SK-N-MC (cell line): Measurements from ENCODE around the gene TFDP2.
"Not testable (repeated sequence)": the region's sequence is repeated elsewhere in the genome, so short reads cannot be mapped to it uniquely, and the experiment has no call there.

Experiments
- DNase-seq: peaks from one replicate; pipeline ENCODE4 v3.0.0-alpha.2; 2011; ENCODE audit warnings: low read depth, low spot score
- H3K27ac ChIP-seq: fragments of 200-600 bp; sonication (generic); 2 replicates; pipeline ENCODE4 v1.5.1; 2016; ENCODE audit warnings: mixed run types
- H3K36me3 ChIP-seq: fragments of 200-600 bp; sonication (generic); 2 replicates; pipeline ENCODE4 v1.6.1; 2017; ENCODE audit warnings: antibody characterized with exemption, low read length, mixed read lengths; ENCODE audit not compliant: insufficient read depth
- H3K4me3 ChIP-seq: fragments of 200-600 bp; sonication (generic); 2 replicates; pipeline ENCODE4 v1.5.1; 2016
- H3K9ac ChIP-seq: fragments of 200-600 bp; sonication (generic); 2 replicates; pipeline ENCODE4 v1.8.0; 2017; ENCODE audit warnings: mixed run types, mixed read lengths; ENCODE audit not compliant: insufficient read length
- H3K9me3 ChIP-seq: fragments of 200-600 bp; sonication (generic); 2 replicates; pipeline ENCODE4 v1.6.1; 2017; ENCODE audit warnings: low read depth, mild to moderate bottlenecking, antibody characterized with exemption, low read length, moderate library complexity, mixed read lengths
- EZH2 ChIP-seq: fragments of 200-600 bp; sonication (generic); IDR thresholded peaks from one replicate; pipeline ENCODE4 v1.6.1; 2017; ENCODE audit warnings: antibody characterized with exemption
- FOXP2 ChIP-seq: optimal IDR thresholded peaks from 2 replicates; pipeline ENCODE3; 2011; ENCODE audit warnings: mild to moderate bottlenecking, moderate library complexity; ENCODE audit not compliant: insufficient read depth; ENCODE audit errors: extremely low read length, control extremely low read depth
- POLR2AphosphoS5 ChIP-seq: IDR thresholded peaks from 2 replicates; pipeline ENCODE4 v1.6.1; 2012; ENCODE audit warnings: mild to moderate bottlenecking, low read depth, low read length, borderline replicate concordance

TFDP2 gene

DNA sequence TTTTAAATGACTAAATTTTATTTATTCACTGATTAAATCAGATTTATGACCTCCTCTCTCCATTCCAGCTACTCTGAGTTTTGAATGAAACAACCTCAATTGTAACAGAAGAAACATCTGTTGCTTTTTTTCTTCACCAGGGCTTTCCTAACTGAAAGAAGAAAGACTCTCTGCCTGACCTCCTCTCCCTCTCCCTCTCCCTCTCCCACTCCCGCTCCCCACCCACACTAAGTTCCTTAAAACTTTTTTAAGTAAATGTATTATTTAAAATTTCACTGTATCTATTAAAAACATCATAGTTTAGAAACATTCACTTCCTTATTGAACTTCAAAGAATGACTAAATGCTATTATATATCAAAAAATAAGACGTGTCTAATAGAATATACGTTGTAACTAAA is 122.0 kb downstream of the TFDP2 start:
- H3K4me3 ChIP-seq: peak overlapping the region; percentile 91

DNA sequence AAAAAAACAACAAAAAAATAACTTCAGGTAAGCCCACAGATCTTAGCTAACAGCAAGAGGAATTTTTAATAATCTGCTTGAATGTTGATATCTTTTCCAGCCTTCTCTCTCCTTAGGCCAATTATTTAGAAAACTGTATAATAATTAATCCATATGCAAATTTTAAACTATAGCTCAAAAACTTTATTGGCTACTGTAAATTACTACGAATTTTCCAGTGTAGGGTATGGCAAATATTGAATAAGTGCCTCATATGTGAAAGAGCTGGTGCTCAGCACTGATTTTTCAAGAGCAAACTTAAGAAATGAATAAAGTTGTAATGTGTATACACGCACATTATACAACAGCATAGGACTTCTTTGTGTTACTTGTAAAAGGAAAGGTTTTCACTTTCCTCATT is 123.0 kb downstream of the TFDP2 start:
- H3K9ac ChIP-seq: peak overlapping the region; percentile 84
- H3K36me3 ChIP-seq: peaks cover 13% of the 10 kb centered on the region
- peak overlapping the region; percentile 52 for H3K27ac ChIP-seq
- H3K4me3 ChIP-seq: peak overlapping the region; percentile 91
- no peaks in the 10 kb centered on the region for H3K9me3 ChIP-seq
- TF ChIP-seq POLR2AphosphoS5: no peak
- TF ChIP-seq EZH2: no peak
- TF ChIP-seq FOXP2: no peak
- no peak for DNase-seq

More for the DNA sequence above, 122.0 kb downstream of the TFDP2 start:
- Histone ChIP-seq H3K36me3 (peaks cover 13% of the 10 kb centered on the region), H3K9ac (peak overlapping the region; percentile 84), H3K27ac (peak overlapping the region; percentile 52), H3K9me3 (no peaks in the 10 kb centered on the region)
- no peak for DNase-seq
- TF ChIP-seq EZH2: no peak

DNA sequence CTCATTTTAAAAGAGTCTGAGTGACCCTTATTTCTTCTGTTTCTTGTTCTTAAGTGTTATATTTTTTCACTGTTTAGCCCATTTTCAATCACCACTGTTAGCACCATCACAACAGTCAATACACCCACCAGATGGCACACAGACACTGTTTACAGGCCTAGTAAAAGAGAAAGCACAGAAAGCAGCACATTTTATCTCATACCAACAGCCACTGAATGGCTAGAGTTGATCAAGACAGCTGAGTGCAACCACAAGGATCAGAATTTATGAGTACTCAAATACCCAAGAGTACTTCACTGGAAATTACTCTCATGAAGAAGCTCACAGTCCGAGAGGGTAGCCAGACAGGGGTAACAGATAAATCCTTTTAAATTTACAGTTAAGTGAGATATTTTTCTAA is 127.0 kb downstream of the TFDP2 start:
- H3K4me3 ChIP-seq: no peak overlapping the region
- no peak for DNase-seq
- no peaks in the 10 kb centered on the region for H3K9me3 ChIP-seq
- peaks cover 18% of the 10 kb centered on the region for H3K36me3 ChIP-seq
- no peak overlapping the region for H3K9ac ChIP-seq
- no peak overlapping the region for H3K27ac ChIP-seq
- TF ChIP-seq POLR2AphosphoS5: no peak
- no peak for TF ChIP-seq EZH2
- no peak for TF ChIP-seq FOXP2

DNA sequence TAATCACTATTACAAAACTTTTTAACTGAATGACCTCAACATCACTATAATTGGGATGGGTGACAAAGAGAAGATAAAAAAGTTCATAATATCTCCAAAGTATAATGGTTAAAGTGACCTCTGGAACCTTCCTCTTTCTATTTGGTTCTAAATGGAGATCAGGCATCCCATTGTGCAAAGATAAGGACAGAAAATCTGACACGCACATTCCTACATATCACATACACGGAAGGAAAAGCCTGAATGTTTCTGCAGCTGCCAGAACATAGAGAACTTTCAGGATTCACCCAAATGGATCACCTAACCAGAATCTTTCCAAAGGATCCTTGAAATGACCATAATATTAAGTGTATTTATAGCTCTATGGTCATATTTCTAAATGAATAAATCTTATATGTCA is 128.2 kb downstream of the TFDP2 start:
- TF ChIP-seq POLR2AphosphoS5 (no peak), EZH2 (no peak), FOXP2 (no peak)
- no peaks in the 10 kb centered on the region for H3K9me3 ChIP-seq
- no peak for DNase-seq
- H3K27ac ChIP-seq: no peak overlapping the region
- no peak overlapping the region for H3K9ac ChIP-seq
- H3K36me3 ChIP-seq: peaks cover 18% of the 10 kb centered on the region
- H3K4me3 ChIP-seq: no peak overlapping the region

DNA sequence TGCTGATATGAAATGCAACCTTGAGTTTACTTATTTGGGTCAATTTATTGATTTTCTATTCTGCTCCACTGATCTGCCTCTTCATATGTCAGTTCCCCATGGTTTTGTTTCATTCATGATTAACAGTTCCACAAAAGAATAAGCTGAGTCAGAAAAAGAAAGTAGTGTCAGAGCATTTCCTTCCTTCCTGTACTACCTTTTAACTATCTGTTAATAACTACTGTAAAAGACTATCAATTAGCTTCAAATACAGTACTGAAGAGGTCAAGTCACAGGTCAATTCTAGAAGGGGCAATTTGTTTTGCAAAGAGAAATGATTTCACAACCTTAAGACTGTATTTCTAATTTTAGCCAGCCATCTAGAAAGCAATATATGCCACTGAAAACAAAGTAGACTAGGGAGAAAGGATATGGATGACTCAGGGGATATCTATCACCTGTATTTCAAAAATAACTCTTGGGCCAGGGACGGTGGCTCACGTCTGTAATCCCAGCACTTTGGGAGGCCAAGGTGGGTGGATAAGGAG is 129.5 kb downstream of the TFDP2 start:
- TF ChIP-seq FOXP2 (no peak), EZH2 (no peak), POLR2AphosphoS5 (no peak)
- Histone ChIP-seq H3K27ac (0 out of 2 replicates have a peak overlapping the region, but pooled peaks have one; percentile 10), H3K36me3 (peaks cover 14% of the 10 kb centered on the region), H3K9me3 (no peaks in the 10 kb centered on the region), H3K9ac (no peak overlapping the region), H3K4me3 (no peak overlapping the region)
- DNase-seq: no peak

DNA sequence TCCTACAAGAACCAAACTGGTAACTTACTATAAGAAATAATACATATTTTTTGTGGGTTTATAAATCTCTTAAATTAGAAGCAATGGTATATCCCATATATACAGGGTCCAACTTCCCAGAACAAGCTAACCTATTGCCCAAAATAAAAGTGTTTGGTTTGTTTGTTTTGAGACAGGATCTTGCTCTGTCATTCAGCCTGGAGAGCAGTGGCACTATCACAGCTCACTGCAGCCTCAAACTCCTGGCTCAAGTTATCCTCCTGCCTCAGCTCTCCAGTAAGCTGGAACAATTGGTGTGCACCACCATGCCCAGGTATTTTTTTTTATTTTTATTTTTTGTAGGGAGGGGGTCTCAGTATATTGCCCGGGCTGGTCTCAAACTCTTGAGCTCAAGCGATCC is 135.4 kb downstream of the TFDP2 start:
- Histone ChIP-seq H3K9me3 (no peaks in the 10 kb centered on the region), H3K27ac (peak overlapping the region; percentile 81), H3K4me3 (no peak overlapping the region), H3K9ac (no peak overlapping the region), H3K36me3 (peaks cover 3% of the 10 kb centered on the region; the same call in 1 of the 2 replicates)
- DNase-seq: no peak
- TF ChIP-seq POLR2AphosphoS5: no peak
- TF ChIP-seq FOXP2: no peak
- no peak for TF ChIP-seq EZH2

DNA sequence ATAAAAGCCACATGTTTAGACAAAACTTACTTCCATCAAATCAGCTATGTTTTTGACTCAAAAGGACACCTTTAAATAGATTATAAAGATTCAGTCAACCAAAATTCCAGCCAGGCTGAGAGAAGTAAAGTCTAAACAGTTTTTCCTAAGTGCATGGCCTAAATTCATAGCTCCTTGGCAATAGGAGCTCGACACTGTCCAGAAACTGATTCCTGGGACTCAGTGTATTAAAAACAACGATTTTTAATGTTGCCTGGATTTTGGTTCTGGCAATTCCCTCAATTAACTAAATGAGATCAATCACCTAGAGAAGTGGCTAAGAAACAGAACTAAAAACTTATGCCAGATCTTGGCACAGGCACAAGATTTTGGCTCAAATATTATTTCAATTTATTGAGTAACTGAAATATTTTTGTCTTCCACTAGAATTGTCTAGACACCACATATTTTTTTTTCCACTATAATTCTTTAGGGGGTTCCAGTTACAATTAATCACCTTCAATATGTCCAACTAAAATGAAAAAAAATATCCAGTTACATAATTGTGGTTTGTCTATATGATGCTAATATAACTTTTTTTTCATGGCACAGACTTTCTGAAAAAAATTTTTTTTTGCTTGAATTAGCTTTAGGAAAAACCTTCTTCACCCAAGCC is 135.9 kb downstream of the TFDP2 start:
- DNase-seq: no peak
- no peak overlapping the region for H3K9ac ChIP-seq
- H3K36me3 ChIP-seq: peaks cover 3% of the 10 kb centered on the region; the same call in 1 of the 2 replicates
- H3K27ac ChIP-seq: peak overlapping the region; percentile 81
- no peaks in the 10 kb centered on the region for H3K9me3 ChIP-seq
- H3K4me3 ChIP-seq: no peak overlapping the region
- TF ChIP-seq POLR2AphosphoS5: no peak

DNA sequence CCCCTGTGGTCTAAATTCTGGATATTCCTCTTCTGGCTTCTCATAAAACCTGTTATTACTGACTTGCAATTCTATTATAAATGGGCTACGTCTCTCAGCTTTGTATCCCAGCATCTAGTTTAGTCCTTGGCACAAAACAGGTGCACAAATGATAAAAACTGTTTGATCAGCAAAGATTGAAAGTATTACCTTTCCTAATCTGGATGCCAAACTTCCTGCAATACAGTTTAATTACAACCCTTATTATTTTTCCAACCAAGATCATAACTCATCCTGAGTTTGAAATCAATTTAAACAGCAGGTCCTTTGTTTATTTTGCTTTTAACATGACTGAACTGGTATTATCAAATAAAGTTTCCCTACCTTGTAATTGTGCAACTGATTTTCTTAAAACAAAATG is 140.3 kb downstream of the TFDP2 start:
- Histone ChIP-seq H3K27ac (no peak overlapping the region), H3K9ac (no peak overlapping the region), H3K9me3 (no peaks in the 10 kb centered on the region), H3K36me3 (peaks cover 16% of the 10 kb centered on the region), H3K4me3 (no peak overlapping the region)
- no peak for DNase-seq
- TF ChIP-seq EZH2 (no peak), POLR2AphosphoS5 (no peak), FOXP2 (no peak)

DNA sequence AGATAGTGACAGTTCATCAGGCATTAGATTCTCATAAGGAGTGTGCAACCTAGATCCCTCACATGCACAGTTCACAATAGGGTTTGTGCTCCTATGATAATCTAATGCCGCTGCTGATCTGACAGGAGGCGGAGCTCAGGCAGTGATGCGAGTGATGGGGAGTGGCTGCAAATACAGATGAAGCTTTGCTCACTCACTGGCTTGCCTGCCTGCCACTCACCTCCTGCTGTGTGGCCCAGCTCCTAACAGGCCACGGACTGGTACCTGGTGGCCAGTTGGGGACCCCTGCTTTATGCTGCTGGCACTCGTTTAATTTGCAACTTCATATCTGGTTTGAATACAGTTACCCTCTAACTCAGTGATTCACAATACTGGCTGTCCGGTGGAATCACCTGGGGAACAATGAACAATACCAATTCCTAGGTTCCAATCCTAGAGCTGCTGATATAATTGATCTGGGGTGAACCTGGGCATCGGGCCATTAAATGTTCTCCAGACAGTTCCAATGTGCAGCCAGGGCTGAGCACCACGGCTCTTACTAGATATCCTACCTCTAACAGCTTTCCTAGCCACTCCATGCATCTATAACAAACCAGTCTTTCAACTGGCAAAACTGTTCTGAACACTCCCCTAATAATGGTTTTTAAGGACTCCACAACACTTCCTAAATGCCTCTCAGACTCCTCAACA is 141.5 kb downstream of the TFDP2 start:
- H3K4me3 ChIP-seq: no peak overlapping the region
- no peaks in the 10 kb centered on the region for H3K9me3 ChIP-seq
- TF ChIP-seq POLR2AphosphoS5: no peak
- no peak for TF ChIP-seq FOXP2
- TF ChIP-seq EZH2: no peak
- peaks cover 16% of the 10 kb centered on the region for H3K36me3 ChIP-seq
- no peak overlapping the region for H3K27ac ChIP-seq
- no peak overlapping the region for H3K9ac ChIP-seq
- no peak for DNase-seq

DNA sequence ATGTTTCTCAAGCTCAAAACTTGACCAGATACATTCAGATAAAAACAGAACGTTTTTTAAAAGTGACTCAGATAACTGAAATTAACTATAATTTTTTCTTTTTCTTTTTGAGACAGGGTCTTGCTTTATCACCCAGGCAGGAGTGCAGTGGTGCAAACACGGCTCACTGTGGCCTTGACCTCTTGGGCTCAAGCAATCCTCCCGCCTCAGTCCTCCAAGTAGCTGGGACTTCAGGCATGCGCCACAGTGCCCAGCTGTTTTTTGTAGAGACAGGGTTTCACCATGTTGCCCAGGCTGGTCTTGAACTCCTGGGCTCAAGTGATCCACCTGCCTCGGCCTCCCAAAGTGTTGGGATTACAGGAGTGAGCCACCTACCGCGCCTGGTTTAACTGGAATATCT is 144.4 kb downstream of the TFDP2 start:
- not testable (repeated sequence) for DNase-seq, H3K4me3 ChIP-seq, H3K9me3 ChIP-seq, H3K9ac ChIP-seq, H3K27ac ChIP-seq
- H3K36me3 ChIP-seq: peaks cover 18% of the 10 kb centered on the region
